Erythroblast (primary cell): ENCODE results near the gene STX18.

Experiments used
- DNase-seq, 2 experiments: peaks; one replicate each; lab custom pipeline; 2025; lab: John Stamatoyannopoulos, UW
- GATA1 ChIP-seq: IDR thresholded peaks from 2 replicates; pipeline ENCODE4 v1.6.1; 2011; ENCODE audit warnings: low read depth, mild to moderate bottlenecking, control low read depth, low read length, moderate library complexity
- POLR2A ChIP-seq: IDR thresholded peaks from 2 replicates; pipeline ENCODE4 v1.6.1; 2011; ENCODE audit warnings: mild to moderate bottlenecking, low read length

Gene STX18

DNA sequence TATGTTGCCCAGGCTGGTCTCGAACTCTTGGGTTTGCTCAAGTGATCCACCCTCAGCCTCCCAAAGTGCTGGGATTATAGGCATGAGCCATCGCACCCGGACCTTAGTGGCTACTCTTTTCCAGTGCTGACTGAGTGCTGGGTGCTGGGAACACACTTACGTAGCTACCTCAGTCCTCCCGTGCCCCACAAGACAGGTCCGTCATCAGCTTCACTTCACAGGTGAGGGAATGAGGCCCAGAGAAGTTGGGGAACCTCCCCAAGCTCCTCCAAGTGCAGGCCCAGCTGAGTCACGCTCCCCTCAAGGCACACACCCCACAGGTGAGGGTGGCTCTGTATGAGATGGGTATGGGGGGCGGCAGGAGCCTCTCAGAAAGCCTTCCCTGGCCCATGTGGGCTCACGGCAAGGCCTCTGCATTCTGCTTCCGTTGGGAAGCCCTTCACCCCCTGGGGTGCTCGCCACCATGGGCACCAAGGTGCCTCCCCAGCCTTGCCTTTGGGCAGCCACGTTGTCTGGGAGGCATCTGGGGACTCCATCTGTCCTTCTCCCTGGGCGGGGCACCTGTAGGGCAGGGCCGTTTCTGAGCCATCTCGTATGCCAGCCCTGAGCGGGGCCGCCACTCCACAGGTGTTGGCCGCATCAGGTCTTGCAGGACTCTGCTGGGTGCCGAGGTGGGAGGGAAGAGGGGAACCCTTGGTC lies 126.6 kb downstream of the STX18 start:
- DNase-seq: no peak
- TF ChIP-seq GATA1 (no peak), POLR2A (no peak)

DNA sequence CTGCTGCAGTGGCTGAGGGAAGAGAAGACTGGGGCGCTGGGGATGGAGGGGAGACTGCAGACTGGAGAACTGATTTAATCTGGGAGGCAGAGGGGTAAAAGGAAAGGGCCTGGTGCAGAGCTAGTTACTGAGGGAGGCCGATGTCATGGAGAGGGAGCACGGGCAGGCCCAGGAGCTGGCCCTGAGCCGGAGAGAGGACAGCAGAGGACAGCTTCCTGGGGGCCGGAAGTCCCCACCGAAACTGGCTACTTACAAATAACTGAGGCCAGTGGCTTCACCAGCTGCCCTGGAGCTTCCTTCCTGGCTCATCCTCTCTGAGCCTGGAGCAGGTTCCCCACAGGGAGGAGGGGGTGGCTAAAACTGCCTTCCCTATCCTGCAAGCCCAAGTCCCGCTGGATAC lies 128.0 kb downstream of the STX18 start:
- TF ChIP-seq GATA1: no peak
- TF ChIP-seq POLR2A: no peak
- no peak for DNase-seq

- no peak for DNase-seq
- TF ChIP-seq POLR2A (no peak), GATA1 (no peak)
These were observed 128.5 kb downstream of the STX18 start for GRCh38 chr4:4413373-4413725.

GRCh38 chr4:4412641-4413372 lies 129.0 kb downstream of the STX18 start:
- no peak for TF ChIP-seq GATA1
- no peak for TF ChIP-seq POLR2A
- no peak for DNase-seq

- TF ChIP-seq GATA1 (no peak), POLR2A (no peak)
- DNase-seq: no peak
These were observed 129.9 kb downstream of the STX18 start for GRCh38 chr4:4411906-4412305.

DNA sequence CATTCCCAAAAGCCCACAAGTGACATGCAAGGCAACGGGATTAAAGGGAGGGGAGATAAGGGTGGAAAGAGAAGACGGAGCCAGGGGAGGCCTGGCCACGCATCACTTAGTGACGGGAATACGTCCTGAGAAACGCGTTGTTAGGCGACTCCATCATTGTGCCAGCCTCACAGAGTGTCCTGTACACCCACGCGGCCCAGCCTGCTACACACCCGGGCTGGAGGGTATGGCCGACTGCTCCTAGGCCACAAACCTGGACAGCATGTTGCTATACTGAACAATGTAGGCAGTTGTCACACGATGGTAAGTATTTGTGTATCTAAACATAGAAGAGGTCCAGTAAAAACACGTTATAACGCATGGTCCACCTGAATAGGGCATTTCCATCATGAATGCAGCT lies 131.6 kb downstream of the STX18 start:
- no peak for DNase-seq
- TF ChIP-seq GATA1 (no peak), POLR2A (no peak)

- TF ChIP-seq POLR2A (no peak), GATA1 (no peak)
- DNase-seq: no peak
These were observed 132.3 kb downstream of the STX18 start for GRCh38 chr4:4409416-4410115.

GRCh38 chr4:4408576-4409335 lies 133.1 kb downstream of the STX18 start:
- TF ChIP-seq POLR2A (no peak), GATA1 (no peak)
- no peak for DNase-seq

DNA sequence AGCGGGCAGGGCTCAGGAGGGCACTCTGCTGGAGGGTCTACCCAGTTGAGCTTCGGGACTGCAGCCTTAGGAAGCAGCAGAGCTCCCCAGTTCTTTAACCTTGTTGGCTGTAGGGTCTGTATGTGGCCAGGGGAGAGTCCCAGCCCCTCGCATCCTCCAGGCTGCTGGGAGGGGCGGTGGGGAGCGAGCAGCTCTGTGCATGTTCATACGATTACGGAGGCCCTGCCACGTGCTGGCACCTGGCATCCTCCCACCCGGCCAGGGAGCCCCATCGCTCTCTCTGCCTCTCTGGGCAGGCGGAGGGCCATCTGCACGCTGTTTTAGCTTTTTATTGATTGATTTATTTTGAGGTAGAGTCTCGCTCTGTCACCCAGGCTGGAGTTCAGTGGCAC lies 133.7 kb downstream of the STX18 start:
- TF ChIP-seq POLR2A (no peak), GATA1 (no peak)

DNA sequence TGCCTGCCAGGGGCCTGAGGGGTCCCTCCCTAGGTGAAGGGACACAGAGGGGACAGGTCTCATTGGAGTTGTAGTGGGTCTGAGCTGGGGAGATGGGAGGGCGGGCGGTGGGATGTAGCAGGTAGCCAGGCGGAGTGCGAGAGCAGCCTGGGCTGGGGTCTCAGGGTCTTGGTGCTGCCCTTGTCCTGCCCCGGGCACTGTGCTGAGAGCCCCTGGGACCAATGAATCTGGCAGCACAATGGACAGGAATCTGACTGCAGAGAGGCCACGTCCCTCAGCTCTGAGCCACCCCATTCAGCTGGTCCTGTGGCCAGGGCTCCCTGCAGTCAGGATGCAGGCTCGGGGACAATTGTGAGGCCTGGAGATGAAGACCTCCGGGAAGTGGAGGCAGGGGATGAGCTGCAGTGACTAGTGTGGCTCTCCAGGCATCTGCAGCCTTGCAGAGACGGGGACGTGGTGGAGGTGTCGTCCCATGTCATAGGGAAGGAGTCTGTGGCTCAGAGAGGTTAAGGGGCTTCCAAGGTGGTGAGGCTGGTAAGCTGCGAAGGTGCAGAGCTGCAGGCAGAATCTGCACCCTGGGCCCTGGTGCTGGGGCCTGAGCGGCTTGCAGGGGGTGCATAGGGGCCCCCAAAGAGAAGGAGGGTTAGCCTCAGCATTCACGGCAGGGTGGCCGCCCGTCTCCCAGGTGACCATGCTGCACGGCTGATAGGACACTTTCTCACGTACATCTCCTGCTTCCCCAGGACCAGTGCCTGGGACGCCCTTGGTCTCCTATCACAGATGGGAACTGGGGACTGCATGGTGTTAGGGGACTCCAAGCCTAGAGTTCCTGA lies 134.3 kb downstream of the STX18 start:
- no peak for DNase-seq
- TF ChIP-seq GATA1 (no peak), POLR2A (no peak)

More for the DNA sequence above, 133.7 kb downstream of the STX18 start:
- no peak for DNase-seq

DNA sequence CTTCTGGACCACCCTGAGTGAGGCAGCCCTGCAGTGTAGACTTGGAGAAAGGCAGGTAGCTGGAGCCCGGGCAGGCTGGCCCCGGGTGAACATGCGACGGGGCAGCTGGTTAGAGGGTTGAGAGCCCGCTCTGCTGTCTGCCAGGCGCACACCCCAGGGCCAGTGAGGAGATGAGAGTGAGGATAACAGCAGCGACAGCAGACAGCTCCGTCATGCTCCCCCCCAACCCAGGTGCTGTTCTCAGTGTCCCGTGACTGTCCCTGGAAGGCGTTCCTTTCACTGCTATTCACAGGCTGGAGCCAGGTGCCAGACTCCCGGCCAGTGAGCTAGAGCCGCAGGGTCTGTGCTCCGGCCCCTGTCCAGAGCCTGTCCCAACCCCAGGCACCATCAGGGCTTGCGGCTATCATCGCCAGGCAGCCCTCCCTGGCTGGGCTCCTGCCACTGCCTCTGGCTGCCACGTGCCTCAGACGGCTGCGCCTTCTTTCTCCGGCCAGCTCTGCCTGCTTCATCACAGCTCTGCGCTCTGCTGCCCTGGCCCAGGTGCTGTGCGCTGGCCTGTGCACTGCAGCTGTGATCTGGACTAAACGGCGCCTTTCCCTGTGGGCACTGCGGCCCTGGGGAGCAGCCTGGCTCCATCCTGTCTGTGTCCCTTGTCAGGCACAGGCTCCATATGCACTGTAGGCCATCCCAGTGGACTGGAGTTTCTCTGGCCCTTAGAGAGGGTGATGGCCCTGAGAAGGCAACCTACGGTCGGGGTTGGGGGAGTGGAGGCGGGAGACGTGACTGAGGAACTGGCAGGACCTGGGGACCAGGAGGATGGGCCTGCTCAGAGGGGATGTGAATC lies 135.2 kb downstream of the STX18 start:
- no peak for DNase-seq
- TF ChIP-seq POLR2A: no peak
- TF ChIP-seq GATA1: no peak
